Choroid plexus epithelial cell (primary cell): ENCODE data around the gene HELT.
"Not testable (repeated sequence)": the region's sequence is repeated elsewhere in the genome, so short reads cannot be mapped to it uniquely, and the experiment has no call there.

Source experiments
- DNase-seq: peaks from one replicate; pipeline ENCODE4 v3.0.0-alpha.2; 2010; ENCODE audit warnings: low read depth
- H3K4me3 ChIP-seq: 2 replicates; pipeline ENCODE4 v1.5.1; 2011; ENCODE audit warnings: low read depth, mild to moderate bottlenecking, control low read depth, low read length, moderate library complexity
- TF ChIP-seq, protein P1 (sequence below): conservative IDR thresholded peaks from 2 replicates; pipeline ENCODE4 v1.5.1; 2011; ENCODE audit warnings: low read depth, mild to moderate bottlenecking, control low read depth, inconsistent platforms, low read length, moderate library complexity

Gene HELT

GRCh38 chr4:185039508-185040273 is 21.4 kb downstream of the HELT start:
- DNase-seq, result peak; percentile 84
- TF ChIP-seq, protein P1, sequence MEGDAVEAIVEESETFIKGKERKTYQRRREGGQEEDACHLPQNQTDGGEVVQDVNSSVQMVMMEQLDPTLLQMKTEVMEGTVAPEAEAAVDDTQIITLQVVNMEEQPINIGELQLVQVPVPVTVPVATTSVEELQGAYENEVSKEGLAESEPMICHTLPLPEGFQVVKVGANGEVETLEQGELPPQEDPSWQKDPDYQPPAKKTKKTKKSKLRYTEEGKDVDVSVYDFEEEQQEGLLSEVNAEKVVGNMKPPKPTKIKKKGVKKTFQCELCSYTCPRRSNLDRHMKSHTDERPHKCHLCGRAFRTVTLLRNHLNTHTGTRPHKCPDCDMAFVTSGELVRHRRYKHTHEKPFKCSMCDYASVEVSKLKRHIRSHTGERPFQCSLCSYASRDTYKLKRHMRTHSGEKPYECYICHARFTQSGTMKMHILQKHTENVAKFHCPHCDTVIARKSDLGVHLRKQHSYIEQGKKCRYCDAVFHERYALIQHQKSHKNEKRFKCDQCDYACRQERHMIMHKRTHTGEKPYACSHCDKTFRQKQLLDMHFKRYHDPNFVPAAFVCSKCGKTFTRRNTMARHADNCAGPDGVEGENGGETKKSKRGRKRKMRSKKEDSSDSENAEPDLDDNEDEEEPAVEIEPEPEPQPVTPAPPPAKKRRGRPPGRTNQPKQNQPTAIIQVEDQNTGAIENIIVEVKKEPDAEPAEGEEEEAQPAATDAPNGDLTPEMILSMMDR, result peak; percentile 83
- peak overlapping the region; percentile 45 for H3K4me3 ChIP-seq

DNA sequence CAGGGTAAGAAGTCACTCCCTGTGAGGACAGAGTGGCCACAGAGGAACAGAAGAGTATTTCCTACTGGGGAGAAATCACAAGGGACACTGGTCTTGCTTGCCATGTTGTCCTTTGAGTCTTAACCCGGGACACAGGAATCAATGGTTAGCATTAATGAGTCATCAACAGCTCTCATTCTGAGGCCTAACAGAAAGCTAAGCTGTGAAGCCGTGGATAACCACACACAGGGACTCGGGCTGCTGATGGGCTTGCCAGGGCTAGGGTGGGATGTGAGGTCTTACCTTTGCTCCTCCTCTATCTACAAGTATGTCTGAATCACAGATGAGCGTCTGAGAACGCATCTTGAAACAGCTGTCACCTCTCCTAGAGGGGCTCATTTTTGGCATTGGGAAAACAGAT is 22.2 kb downstream of the HELT start:
- TF ChIP-seq, protein P1, result no peak
- no peak for DNase-seq
- H3K4me3 ChIP-seq, result no peak overlapping the region

- H3K4me3 ChIP-seq, DNase-seq: not testable (repeated sequence)
Measured at GRCh38 chr4:185050286-185050685, 32.0 kb downstream of the HELT start.

- not testable (repeated sequence) for DNase-seq, H3K4me3 ChIP-seq
Measured at GRCh38 chr4:185051283-185051682, 33.0 kb downstream of the HELT start.

- DNase-seq, result no peak
- H3K4me3 ChIP-seq, result no peak overlapping the region
- TF ChIP-seq, protein P1, result no peak
Measured at GRCh38 chr4:185053746-185054145, 35.5 kb downstream of the HELT start.

DNA sequence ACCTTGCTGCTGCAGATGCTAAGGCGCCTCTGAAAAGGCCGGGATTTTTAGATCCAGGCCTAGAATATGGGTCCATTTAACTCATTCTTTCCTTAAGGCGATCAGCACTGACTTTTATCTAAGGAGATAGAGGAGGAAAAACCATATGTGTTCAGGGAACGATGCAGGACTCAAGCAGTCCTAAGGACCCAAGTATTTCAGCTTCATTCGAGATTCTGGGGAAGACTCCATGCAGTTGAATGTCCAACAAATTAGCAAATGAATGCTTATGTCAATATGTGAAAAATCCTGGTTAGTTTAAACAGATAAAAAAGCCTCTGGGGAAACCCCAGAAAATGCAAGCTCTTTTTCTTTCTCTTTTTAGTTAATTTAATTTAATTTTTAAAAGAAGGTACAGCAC is 36.0 kb downstream of the HELT start:
- no peak for DNase-seq
- no peak overlapping the region for H3K4me3 ChIP-seq
- TF ChIP-seq, protein P1, result no peak

DNA sequence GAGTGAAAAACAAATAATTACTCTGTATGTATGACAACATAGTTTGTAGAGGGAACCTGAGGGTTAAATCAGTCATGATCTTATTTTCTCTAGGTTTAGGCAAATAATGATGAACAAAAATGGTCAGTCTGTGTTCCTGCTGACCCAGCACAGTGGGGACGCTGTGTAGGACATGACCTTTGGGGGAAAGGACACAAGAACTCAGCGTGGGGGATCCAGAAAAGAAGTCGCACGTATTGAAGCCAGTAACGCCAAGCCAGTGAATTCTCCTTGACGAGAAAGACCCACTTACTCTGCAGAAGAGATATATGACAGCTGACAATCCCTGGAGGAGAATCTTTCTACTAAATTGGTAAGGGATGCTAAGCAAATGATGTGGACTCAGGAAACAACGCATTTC is 36.6 kb downstream of the HELT start:
- no peak for DNase-seq
- no peak overlapping the region for H3K4me3 ChIP-seq
- TF ChIP-seq, protein P1, result no peak

- no peak for DNase-seq
- no peak overlapping the region for H3K4me3 ChIP-seq
- TF ChIP-seq, protein P1, result no peak
Measured at GRCh38 chr4:185061610-185062009, 43.3 kb downstream of the HELT start.
